SK-N-SH (cell line): Measurements from ENCODE around the gene H6PD. TPM values are rescaled to one million over a fixed set of nuclear protein-coding genes. Genes with fewer than 3 reads are reported as not detected.

Source experiments
- CTCF ChIA-PET: fragments of 300-600, 350-600 bp; formaldehyde crosslinking; extraction: SDS; loops from one replicate; lab custom pipeline; 2021; lab: Yijun Ruan, JAX
- POLR2A ChIA-PET: fragments of 350-600 bp; sonication (Branson Sonifier 250); formaldehyde crosslinking; extraction: SDS; loops from one replicate; lab custom pipeline; 2020; ENCODE audit warnings: antibody characterized with exemption, inconsistent platforms; lab: Yijun Ruan, JAX
- DNase-seq: peaks from one replicate; pipeline ENCODE4 v3.0.0; 2012
- H2AFZ ChIP-seq: fragments of 200-600 bp; sonication (generic); 2 replicates; pipeline ENCODE4 v1.8.1; 2016; ENCODE audit warnings: antibody characterized with exemption, mild to moderate bottlenecking, low read depth
- H3F3A ChIP-seq: fragments of 200-600 bp; sonication (generic); replicated peaks from 2 replicates; pipeline ENCODE3; 2016; ENCODE audit warnings: antibody characterized with exemption, mild to moderate bottlenecking; ENCODE audit not compliant: insufficient read depth
- H3K27ac ChIP-seq, 2 experiments: fragments of 200-500 bp in 1 of 2; fragments of 200-600 bp in 1 of 2; sonication (Bioruptor generic) in 1 of 2; sonication (generic), shearing (Covaris generic) in 1 of 2; 2 replicates each; pipeline versions ENCODE4 v1.5.1 to v1.6.1; 2014 to 2016; ENCODE audit warnings: low read depth in 2 of 2, inconsistent platforms in 1 of 2, low read length in 1 of 2, mild to moderate bottlenecking in 1 of 2, mixed read lengths in 1 of 2
- H3K27me3 ChIP-seq: fragments of 200-600 bp; sonication (generic), shearing (Covaris generic); 2 replicates; pipeline ENCODE4 v1.6.1; 2016; ENCODE audit warnings: mixed run types; ENCODE audit not compliant: insufficient read depth
- H3K36me3 ChIP-seq, 2 experiments: fragments of 200-500 bp in 1 of 2; fragments of 200-600 bp in 1 of 2; sonication (Bioruptor generic) in 1 of 2; sonication (generic) in 1 of 2; replicated peaks in 1 of 2; 2 replicates each; pipeline versions ENCODE3 to v1.5.1; 2014 to 2016; ENCODE audit warnings: low read length in 1 of 2, mild to moderate bottlenecking in 1 of 2; ENCODE audit not compliant: insufficient read depth in 2 of 2, control insufficient read depth in 1 of 2
- H3K4me1 ChIP-seq, 2 experiments: fragments of 200-500 bp in 1 of 2; fragments of 200-600 bp in 1 of 2; sonication (Bioruptor generic) in 1 of 2; sonication (generic), shearing (Covaris generic) in 1 of 2; 2 replicates each; pipeline versions ENCODE4 v1.5.1 to v1.6.1; 2014 to 2016; ENCODE audit warnings: low read depth in 1 of 2, low read length in 1 of 2, mixed run types in 1 of 2; ENCODE audit not compliant: insufficient read depth in 2 of 2, control insufficient read depth in 1 of 2
- H3K4me2 ChIP-seq: fragments of 200-600 bp; sonication (generic), shearing (Covaris generic); 2 replicates; pipeline ENCODE4 v1.6.1; 2017; ENCODE audit warnings: mixed run types
- H3K4me3 ChIP-seq, 2 experiments: fragments of 200-500 bp in 1 of 2; fragments of 200-600 bp in 1 of 2; sonication (Bioruptor generic) in 1 of 2; sonication (generic), shearing (Covaris generic) in 1 of 2; 2 replicates each; pipeline versions ENCODE4 v1.5.1 to v1.8.1; 2014 to 2016; ENCODE audit warnings: low read depth in 2 of 2, inconsistent platforms in 1 of 2, low read length in 1 of 2, mild to moderate bottlenecking in 1 of 2, mixed read lengths in 1 of 2, moderate library complexity in 1 of 2
- H3K79me2 ChIP-seq: fragments of 200-600 bp; sonication (generic); 2 replicates; pipeline ENCODE4 v1.8.1; 2017; ENCODE audit warnings: mild to moderate bottlenecking; ENCODE audit not compliant: insufficient read depth
- H3K9ac ChIP-seq: fragments of 200-600 bp; sonication (generic); 2 replicates; pipeline ENCODE4 v1.6.1; 2017; ENCODE audit warnings: mixed run types
- H3K9me2 ChIP-seq: fragments of 200-600 bp; sonication (generic); 2 replicates; pipeline ENCODE4 v1.6.1; 2017; ENCODE audit warnings: mixed run types
- H3K9me3 ChIP-seq: fragments of 200-600 bp; sonication (generic); 2 replicates; pipeline ENCODE4 v1.6.1; 2017; ENCODE audit warnings: mixed run types, mild to moderate bottlenecking, moderate library complexity
- H4K20me1 ChIP-seq: fragments of 200-600 bp; sonication (generic); 2 replicates; pipeline ENCODE4 v1.6.1; 2017; ENCODE audit warnings: mild to moderate bottlenecking, mixed run types; ENCODE audit not compliant: insufficient read depth
- CTCF ChIP-seq: fragments of 200-600 bp; sonication (generic); IDR thresholded peaks from 2 replicates; pipeline ENCODE4 v1.6.1; 2017; ENCODE audit warnings: antibody characterized with exemption, mild to moderate bottlenecking, moderate library complexity
- FOXM1 ChIP-seq: IDR thresholded peaks from 2 replicates; pipeline ENCODE4 v1.4.0; 2012; ENCODE audit warnings: low read depth, mild to moderate bottlenecking
- GABPA ChIP-seq: IDR thresholded peaks from 2 replicates; pipeline ENCODE4 v1.4.0; 2012; ENCODE audit warnings: low read depth, mild to moderate bottlenecking
- GATA2 ChIP-seq: sonication (generic); formaldehyde crosslinking; IDR thresholded peaks from 2 replicates; pipeline ENCODE4 v1.5.0; 2020; ENCODE audit warnings: mild to moderate bottlenecking, missing genetic modification reagents
- IRF3 ChIP-seq: fragments of 150-350 bp; IDR thresholded peaks from 2 replicates; pipeline ENCODE4 v1.6.1; 2016; ENCODE audit warnings: mild to moderate bottlenecking, low read depth, low read length
- MAX ChIP-seq: IDR thresholded peaks from 2 replicates; pipeline ENCODE4 v1.4.0; 2012; ENCODE audit warnings: low read depth
- MEF2A ChIP-seq: IDR thresholded peaks from 2 replicates; pipeline ENCODE4 v1.4.0; 2012; ENCODE audit warnings: low read depth, borderline replicate concordance
- NFIC ChIP-seq: IDR thresholded peaks from 2 replicates; pipeline ENCODE4 v1.4.0; 2012; ENCODE audit warnings: borderline replicate concordance
- PBX3 ChIP-seq: IDR thresholded peaks from 2 replicates; pipeline ENCODE4; 2012
- POLR2AphosphoS5 ChIP-seq: IDR thresholded peaks from 2 replicates; pipeline ENCODE4 v1.6.1; 2012; ENCODE audit warnings: low read depth, low read length
- RCOR1 ChIP-seq: fragments of 150-350 bp; IDR thresholded peaks from 2 replicates; pipeline ENCODE4 v1.6.1; 2017; ENCODE audit warnings: antibody characterized with exemption, low read length
- REST ChIP-seq: IDR thresholded peaks from 2 replicates; pipeline ENCODE4 v1.6.1; 2012; ENCODE audit warnings: mild to moderate bottlenecking, low read depth, low read length, moderate library complexity
- SMC3 ChIP-seq: IDR thresholded peaks from 2 replicates; pipeline ENCODE4 v1.6.1; 2012; ENCODE audit warnings: low read depth, low read length, improper control_type of control experiment
- TAF1 ChIP-seq: IDR thresholded peaks from 2 replicates; pipeline ENCODE4 v1.6.1; 2012; ENCODE audit warnings: low read depth, mild to moderate bottlenecking, low read length, moderate library complexity, borderline replicate concordance
- TEAD4 ChIP-seq: IDR thresholded peaks from 2 replicates; pipeline ENCODE4 v1.4.0; 2012; ENCODE audit warnings: mild to moderate bottlenecking, borderline replicate concordance; ENCODE audit not compliant: insufficient read depth
- USF2 ChIP-seq: fragments of 150-350 bp; IDR thresholded peaks from 2 replicates; pipeline ENCODE4 v1.6.1; 2017; ENCODE audit warnings: antibody characterized with exemption, low read length, low read depth, borderline replicate concordance
- WGBS: methylation state at CpG from one replicate; pipeline ENCODE4 v1.1.6; 2017; ENCODE audit warnings: low lambda C conversion rate; 5-methylcytosine and 5-hydroxymethylcytosine counted together
- polyA plus RNA-seq, 3 experiments: library from polyadenylated mRNA; depleted of rRNA; stranded (reverse); fragments of >200 nt; gene quantifications; 2 replicates each; pipeline ENCODE4 v1.2.3, GENCODE V29; 2012

The H6PD gene
- polyA plus RNA-seq, 1 of the 3 experiments (the other 2 are of a cell fraction), result 19.1 TPM

GRCh38 chr1:9213956-9214355 lies 20.6 kb upstream of the H6PD start (continued):
- TF ChIP-seq USF2 (no peak), MEF2A (no peak), REST (no peak), TEAD4 (no peak), SMC3 (no peak)
- TF ChIP-seq, all 33 proteins: peak for 0

GRCh38 chr1:9218917-9219316 lies 15.7 kb upstream of the H6PD start:
- H3K9ac ChIP-seq, result no peak overlapping the region
- H3K9me3 ChIP-seq, result no peaks in the 10 kb centered on the region
- H3K4me1 ChIP-seq, result no peaks in the 10 kb centered on the region
- no peaks in the 10 kb centered on the region for H3K36me3 ChIP-seq
- ChIA-PET POLR2A (no interaction called here), CTCF (interaction anchor here (0.7 kb wide), 1 partner anchor 31 kb away, joined by 3 read pairs; no protein-coding TSS in a partner anchor)
- TF ChIP-seq MAX (no peak), FOXM1 (no peak), GABPA (no peak), IRF3 (no peak), TAF1 (no peak), REST (no peak), POLR2AphosphoS5 (no peak), NFIC (no peak), GATA2 (CRISPR knock-in tag) (no peak), PBX3 (no peak), CTCF (no peak), RCOR1 (no peak), TEAD4 (no peak)
- H2AFZ ChIP-seq, result no peak overlapping the region
- no peaks in the 10 kb centered on the region for H3K79me2 ChIP-seq
- H4K20me1 ChIP-seq, result no peaks in the 10 kb centered on the region
- DNase-seq, result no peak
- H3F3A ChIP-seq, result no peaks in the 10 kb centered on the region
- H3K4me3 ChIP-seq, result no peak overlapping the region
- H3K27me3 ChIP-seq, result no peaks in the 10 kb centered on the region
- no peak overlapping the region for H3K27ac ChIP-seq
- no peaks in the 10 kb centered on the region for H3K9me2 ChIP-seq
- 36% methylated on average over 5 of the region's 5 CpGs for WGBS
- H3K4me2 ChIP-seq, result no peak overlapping the region
